ENCODE results near the gene HRCT1. TPM values are rescaled to one million over a fixed set of nuclear protein-coding genes. Genes with fewer than 3 reads are reported as not detected.

Gene HRCT1
- total RNA-seq, 1 experiment from 2014 or later, result not detected

- ChIA-PET CTCF (interaction anchor here (0.6 to 1.5 kb wide), 3 partner anchors 9 to 38 kb away, joined by 3 read pairs; no protein-coding TSS in a partner anchor), POLR2A (ENCODE audit: low non-redundant PET) (no interaction called here)
- Histone ChIP-seq H3K4me1 (ENCODE audit: insufficient read depth, low read length, poor library complexity, severe bottlenecking) (peaks cover 43% of the 10 kb centered on the region), H3K27ac (ENCODE audit: low read depth, low read length, poor library complexity, severe bottlenecking) (peak overlapping the region; percentile 77), H3K27me3 (replicated peaks; ENCODE audit: insufficient read depth, low read depth, low read length, poor library complexity) (no peaks in the 10 kb centered on the region), H3K9me3 (ENCODE audit: low read depth, low read length, poor library complexity, severe bottlenecking) (no peaks in the 10 kb centered on the region), H3K4me3 (ENCODE audit: low read depth, low read length, poor library complexity, severe bottlenecking) (no peak overlapping the region), H3K36me3 (ENCODE audit: insufficient read depth, low read length, poor library complexity, severe bottlenecking) (no peaks in the 10 kb centered on the region)
- no TSS peak for BruUV-seq (replicated peaks)
- DNase-seq (ENCODE audit: low spot score), result peak; percentile 95
- intact Hi-C loops (cut with micrococcal nuclease; ENCODE audit: unreplicated experiment), result no loop called here
- TF ChIP-seq EZH2 (IDR thresholded peaks at IDR 0.05; ENCODE audit: borderline replicate concordance, low read depth, low read length, poor library complexity, severe bottlenecking) (no peak), CTCF (conservative IDR thresholded peaks at IDR 0.05; ENCODE audit: low read depth, low read length) (no peak)
Measured at GRCh38 chr9:35907711-35908503, 1.9 kb downstream of the HRCT1 start.

GRCh38 chr9:35908504-35909125 lies 2.6 kb downstream of the HRCT1 start:
- DNase-seq (ENCODE audit: low spot score), result no peak
- ChIA-PET POLR2A (ENCODE audit: low non-redundant PET) (no interaction called here), CTCF (interaction anchor here (0.7 to 1.5 kb wide), 2 partner anchors 10 to 37 kb away, joined by 3 read pairs; no protein-coding TSS in a partner anchor)
- intact Hi-C loops (cut with micrococcal nuclease; ENCODE audit: unreplicated experiment), result no loop called here
- TSS peak; percentile 87 for BruUV-seq (replicated peaks)
- H3K4me3 ChIP-seq (ENCODE audit: low read depth, low read length, poor library complexity, severe bottlenecking), result no peak overlapping the region
- TF ChIP-seq CTCF (conservative IDR thresholded peaks at IDR 0.05; ENCODE audit: low read depth, low read length) (no peak), EZH2 (IDR thresholded peaks at IDR 0.05; ENCODE audit: borderline replicate concordance, low read depth, low read length, poor library complexity, severe bottlenecking) (no peak)
- H3K36me3 ChIP-seq (ENCODE audit: insufficient read depth, low read length, poor library complexity, severe bottlenecking), result no peaks in the 10 kb centered on the region
- H3K4me1 ChIP-seq (ENCODE audit: insufficient read depth, low read length, poor library complexity, severe bottlenecking), result peaks cover 43% of the 10 kb centered on the region
- no peaks in the 10 kb centered on the region for H3K9me3 ChIP-seq (ENCODE audit: low read depth, low read length, poor library complexity, severe bottlenecking)
- peak overlapping the region; percentile 77 for H3K27ac ChIP-seq (ENCODE audit: low read depth, low read length, poor library complexity, severe bottlenecking)
- H3K27me3 ChIP-seq (replicated peaks; ENCODE audit: insufficient read depth, low read depth, low read length, poor library complexity), result no peaks in the 10 kb centered on the region

- intact Hi-C loops (cut with micrococcal nuclease; ENCODE audit: unreplicated experiment), result no loop called here
- no peak within 1 kb of the TSS for H3K4me3 ChIP-seq (ENCODE audit: low read depth, low read length, poor library complexity, severe bottlenecking)
- ChIA-PET POLR2A (ENCODE audit: low non-redundant PET) (no interaction called here), CTCF (interaction anchor here (1.5 kb wide), 1 partner anchor 36 kb away, joined by 3 read pairs; no protein-coding TSS in a partner anchor)
- peak within 1 kb of the TSS; percentile 77 for H3K27ac ChIP-seq (ENCODE audit: low read depth, low read length, poor library complexity, severe bottlenecking)
- H3K27me3 ChIP-seq (replicated peaks; ENCODE audit: insufficient read depth, low read depth, low read length, poor library complexity), result no peaks in the 10 kb centered on the region
- TF ChIP-seq CTCF (conservative IDR thresholded peaks at IDR 0.05; ENCODE audit: low read depth, low read length) (no peak), EZH2 (IDR thresholded peaks at IDR 0.05; ENCODE audit: borderline replicate concordance, low read depth, low read length, poor library complexity, severe bottlenecking) (no peak)
- peaks cover 43% of the 10 kb centered on the region for H3K4me1 ChIP-seq (ENCODE audit: insufficient read depth, low read length, poor library complexity, severe bottlenecking)
- H3K9me3 ChIP-seq (ENCODE audit: low read depth, low read length, poor library complexity, severe bottlenecking), result no peaks in the 10 kb centered on the region
- H3K36me3 ChIP-seq (ENCODE audit: insufficient read depth, low read length, poor library complexity, severe bottlenecking), result no peaks in the 10 kb centered on the region
- no peak for DNase-seq (ENCODE audit: low spot score)
- BruUV-seq (replicated peaks), result no TSS peak
Measured at GRCh38 chr9:35909274-35909673, 3.3 kb downstream of the HRCT1 start, which contains the start of gene SPAAR. Gene SPAAR (plus strand): TSS chr9:35909490. CDS start chr9:35910464, 974 bp downstream.
